Stimulated activated CD4-positive, alpha-beta T cell treated with anti-CD3 and anti-CD28 coated beads, TNF-alpha, amount 100 ng/mL, for 1 hour (primary cell): Measurements from ENCODE around the gene ANKRD34C.
"Not testable (repeated sequence)": the region's sequence is repeated elsewhere in the genome, so short reads cannot be mapped to it uniquely, and the experiment has no call there.

Source experiments
- DNase-seq, 3 donors: peaks; one replicate each; pipeline ENCODE4 v3.0.0-alpha.2; 2020; ENCODE audit warnings: low read depth in 3 of 3, low spot score in 1 of 3

ANKRD34C gene

DNA sequence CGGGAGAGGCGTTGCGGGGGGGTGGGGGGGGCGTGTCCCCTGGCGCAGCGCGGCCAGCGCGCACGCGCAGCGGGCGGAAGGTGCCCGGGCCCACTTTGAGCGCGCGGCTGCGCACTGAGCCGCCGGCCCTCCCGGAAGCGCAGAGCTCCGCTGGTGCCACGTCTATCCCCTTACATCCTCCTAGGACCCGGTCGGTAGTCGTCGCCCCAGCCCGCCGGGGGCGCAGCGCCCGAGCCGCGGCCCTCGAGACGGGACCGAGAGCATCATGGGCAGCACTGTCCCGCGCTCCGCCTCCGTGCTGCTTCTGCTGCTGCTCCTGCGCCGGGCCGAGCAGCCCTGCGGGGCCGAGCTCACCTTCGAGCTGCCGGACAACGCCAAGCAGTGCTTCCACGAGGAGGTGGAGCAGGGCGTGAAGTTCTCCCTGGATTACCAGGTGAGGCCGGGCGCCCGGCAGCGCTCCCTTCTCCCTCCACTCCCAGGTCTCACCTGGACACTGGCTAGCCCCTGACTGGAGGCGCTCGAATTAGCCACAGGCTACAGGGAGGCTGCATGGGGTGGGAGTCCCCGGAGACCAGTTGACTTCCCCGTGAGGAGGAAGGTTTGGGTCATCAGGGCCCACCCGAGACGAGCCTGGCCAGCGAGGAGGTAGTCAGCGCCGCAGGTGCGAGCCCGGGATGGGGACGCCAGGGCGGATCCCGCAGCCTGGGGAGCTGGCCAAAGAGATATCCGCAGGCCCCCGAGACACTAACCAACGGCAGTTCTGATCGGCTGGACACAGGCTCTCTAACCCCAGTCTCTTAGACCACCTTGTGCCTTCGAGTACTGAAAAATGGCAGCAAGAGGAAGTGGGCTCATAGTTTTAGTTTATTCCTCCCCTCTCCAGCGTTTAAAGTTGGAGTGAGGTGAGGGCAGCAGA, 28.7 kb downstream of the ANKRD34C start, which contains the start of gene TMED3:
TMED3 (plus strand) TSS at position 128 of the 916 bp plus-strand sequence; CDS start at position 266, 138 bp downstream.
- peak; percentile 53 to 70 (median 64) for DNase-seq

GRCh38 chr15:79311901-79312553, 29.5 kb downstream of the ANKRD34C start:
- DNase-seq = no peak

DNA sequence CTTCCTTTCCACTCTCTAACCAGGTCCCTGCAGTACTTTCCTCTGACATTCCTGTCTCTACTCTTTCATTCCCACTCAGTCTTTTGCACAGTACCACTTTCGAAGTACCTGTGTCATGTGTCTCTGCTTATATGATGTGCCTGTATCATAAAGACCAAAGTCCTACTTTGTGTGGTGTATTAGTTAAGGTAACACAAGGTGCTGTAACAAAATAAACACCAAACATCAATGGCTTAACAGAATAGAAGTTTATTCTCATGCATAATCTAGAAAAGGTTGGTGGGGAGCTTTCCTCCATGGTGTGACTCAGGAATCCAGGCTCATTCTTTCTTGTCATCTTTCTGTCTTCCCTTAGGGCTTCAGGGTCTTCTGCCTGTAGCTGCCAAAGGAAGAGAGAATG, 31.7 kb downstream of the ANKRD34C start:
- DNase-seq = no peak

DNA sequence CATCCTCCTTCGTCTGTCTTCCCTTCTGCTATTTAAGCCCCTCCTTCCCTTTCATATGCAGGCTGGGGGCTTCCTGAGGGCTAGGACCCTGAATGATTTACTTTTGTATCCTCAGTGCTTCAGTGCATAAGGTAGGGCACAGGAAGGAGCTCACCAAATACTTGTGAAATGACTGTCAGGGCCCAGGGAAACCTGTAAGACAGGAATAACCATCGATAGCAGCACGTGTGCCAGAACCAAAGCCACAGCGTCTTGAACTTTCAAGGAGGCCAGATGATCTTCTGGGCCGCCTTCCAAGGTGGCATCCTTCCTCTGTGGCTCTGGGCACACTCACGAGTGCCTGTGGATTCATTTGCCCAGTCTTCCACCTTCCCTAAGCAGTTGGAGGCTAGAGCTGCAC, 32.3 kb downstream of the ANKRD34C start:
- DNase-seq = no peak

GRCh38 chr15:79315623-79316328, 33.3 kb downstream of the ANKRD34C start:
- DNase-seq = no peak

GRCh38 chr15:79316864-79317263, 34.3 kb downstream of the ANKRD34C start:
- DNase-seq = no peak

DNA sequence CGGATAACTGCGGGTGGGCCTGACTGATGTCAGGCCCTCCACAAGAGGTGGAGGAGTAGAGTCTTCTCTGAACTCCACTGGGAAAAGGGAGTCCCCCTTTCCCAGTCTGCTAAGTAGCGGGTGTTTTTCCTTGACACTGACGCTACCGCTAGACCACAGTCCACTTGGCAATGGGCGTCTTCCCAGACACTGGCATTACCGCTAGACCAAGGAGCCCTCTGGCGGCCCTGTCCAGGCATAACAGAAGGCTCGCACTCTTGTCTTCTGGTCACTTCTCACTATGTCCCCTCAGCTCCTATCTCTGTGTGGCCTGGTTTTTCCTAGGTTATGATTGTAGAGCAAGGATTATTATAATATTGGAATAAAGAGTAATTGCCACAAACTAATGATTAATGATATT, 37.5 kb downstream of the ANKRD34C start:
- not testable (repeated sequence) for DNase-seq

- DNase-seq = no peak
Observed at GRCh38 chr15:79321876-79322275, 39.4 kb downstream of the ANKRD34C start.

DNA sequence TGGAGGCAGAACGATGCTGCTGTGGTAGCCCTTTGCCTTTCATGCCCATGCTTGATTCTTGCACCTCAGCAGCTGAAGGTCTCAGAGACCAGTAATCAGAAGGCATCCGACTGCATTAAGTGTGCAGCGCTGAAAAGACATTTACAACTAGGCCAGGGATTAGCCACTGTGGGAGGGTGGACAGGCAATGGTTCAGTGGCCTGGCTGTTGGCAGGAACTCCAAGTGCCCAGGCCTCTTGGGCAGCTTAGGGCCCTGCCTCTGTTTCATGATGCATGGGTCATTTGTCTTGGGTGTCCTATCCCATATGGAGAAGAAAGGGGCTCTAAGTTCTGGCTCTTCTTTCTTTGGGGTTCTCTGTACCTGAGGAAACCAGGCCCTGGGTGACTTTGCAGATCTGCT, 39.8 kb downstream of the ANKRD34C start:
- no peak for DNase-seq

GRCh38 chr15:79322945-79323344, 40.4 kb downstream of the ANKRD34C start:
- no peak for DNase-seq

DNA sequence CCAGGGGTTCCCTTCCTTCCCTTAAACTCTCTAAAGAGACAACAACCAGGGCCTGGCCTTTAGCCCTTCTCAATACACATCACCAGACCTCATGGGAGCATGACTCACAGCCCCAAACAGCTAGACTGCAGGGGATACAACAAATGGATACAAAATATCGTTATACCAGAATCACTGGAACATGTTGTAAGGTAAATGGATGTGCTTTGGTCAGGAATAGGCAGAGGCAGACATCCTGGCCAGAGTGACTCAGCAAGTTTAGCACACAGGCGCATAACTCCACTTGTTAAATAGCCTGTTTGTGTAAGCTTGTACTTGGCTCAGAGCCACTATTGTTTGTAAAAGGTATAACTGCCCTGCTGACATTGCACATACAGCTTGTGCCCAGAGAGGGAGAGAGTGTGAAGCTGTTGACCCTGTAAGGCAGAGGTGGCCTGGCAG, 46.7 kb downstream of the ANKRD34C start:
- DNase-seq = no peak
